IMR-90 (cell line): ENCODE data around the gene ATG7.

ENCODE experiments used
- BHLHE40 ChIP-seq: fragments of 150-350 bp; IDR thresholded peaks from 2 replicates; pipeline ENCODE4 v1.6.1; 2016; ENCODE audit warnings: mild to moderate bottlenecking, low read depth, low read length
- CEBPB ChIP-seq: IDR thresholded peaks from 2 replicates; pipeline ENCODE4 v1.6.1; 2012; ENCODE audit warnings: low read depth, low read length, improper control_type of control experiment
- CHD1 ChIP-seq: IDR thresholded peaks from 2 replicates; pipeline ENCODE4 v1.6.1; 2012; ENCODE audit warnings: low read depth, low read length, improper control_type of control experiment
- CTCF ChIP-seq: conservative IDR thresholded peaks from 2 replicates; pipeline ENCODE4 v1.5.1; 2012; ENCODE audit warnings: mild to moderate bottlenecking, low read depth, low read length, improper control_type of control experiment
- ELK1 ChIP-seq: fragments of 150-350 bp; IDR thresholded peaks from 2 replicates; pipeline ENCODE4 v1.6.1; 2016; ENCODE audit warnings: low read depth, mild to moderate bottlenecking, low read length, moderate library complexity, borderline replicate concordance
- FOS ChIP-seq: fragments of 150-350 bp; IDR thresholded peaks from 2 replicates; pipeline ENCODE4 v1.6.1; 2016; ENCODE audit warnings: low read depth, low read length
- MAZ ChIP-seq: IDR thresholded peaks from 2 replicates; pipeline ENCODE4 v1.6.1; 2012; ENCODE audit warnings: low read depth, mild to moderate bottlenecking, low read length, improper control_type of control experiment, moderate library complexity, borderline replicate concordance
- MXI1 ChIP-seq: IDR thresholded peaks from 2 replicates; pipeline ENCODE4 v1.6.1; 2012; ENCODE audit warnings: low read depth, mild to moderate bottlenecking, low read length, moderate library complexity, borderline replicate concordance
- NFE2L2 ChIP-seq: fragments of 150-350 bp; IDR thresholded peaks from 2 replicates; pipeline ENCODE4 v1.6.1; 2016; ENCODE audit warnings: low read depth, mild to moderate bottlenecking, low read length
- POLR2A ChIP-seq: IDR thresholded peaks from 2 replicates; pipeline ENCODE4 v1.6.1; 2012; ENCODE audit warnings: mild to moderate bottlenecking, low read depth, low read length
- RAD21 ChIP-seq: IDR thresholded peaks from 2 replicates; pipeline ENCODE4 v1.6.1; 2012; ENCODE audit warnings: low read length, improper control_type of control experiment
- RFX5 ChIP-seq: IDR thresholded peaks from 2 replicates; pipeline ENCODE4 v1.8.0; 2012; ENCODE audit warnings: low read depth, mild to moderate bottlenecking, low read length, moderate library complexity
- SMC3 ChIP-seq: fragments of 150-350 bp; IDR thresholded peaks from 2 replicates; pipeline ENCODE4 v1.6.1; 2016; ENCODE audit warnings: low read depth, mild to moderate bottlenecking, antibody characterized with exemption, low read length, moderate library complexity
- USF2 ChIP-seq: fragments of 150-350 bp; IDR thresholded peaks from 2 replicates; pipeline ENCODE4 v1.6.1; 2017; ENCODE audit warnings: mild to moderate bottlenecking, antibody characterized with exemption, low read length, low read depth

GRCh38 chr3:11532931-11533391, 260.8 kb downstream of the ATG7 start:
- TF ChIP-seq SMC3 (no peak), CTCF (no peak), BHLHE40 (no peak), POLR2A (no peak), RAD21 (no peak), USF2 (no peak), NFE2L2 (no peak), MAZ (no peak), CEBPB (peak; percentile 67), ELK1 (no peak), FOS (no peak), CHD1 (no peak), MXI1 (no peak), RFX5 (no peak)
